BE2C (cell line): ENCODE results near the gene D2HGDH.

Source experiments
- DNase-seq: peaks from one replicate; pipeline ENCODE4 v3.0.0-alpha.2; 2020
- H3K27me3 ChIP-seq: fragments of 250-450 bp; sonication (Bioruptor Pico); 2 replicates; pipeline ENCODE4 v1.5.1; 2020; ENCODE audit warnings: mild to moderate bottlenecking
- H3K36me3 ChIP-seq: fragments of 250-450 bp; sonication (Bioruptor Pico); 2 replicates; pipeline ENCODE4 v1.5.1; 2020; ENCODE audit warnings: mild to moderate bottlenecking
- H3K4me1 ChIP-seq: fragments of 250-450 bp; sonication (Bioruptor Pico); 2 replicates; pipeline ENCODE4 v1.5.1; 2020
- H3K4me3 ChIP-seq: 2 replicates; pipeline ENCODE4 v1.5.1; 2011; ENCODE audit warnings: low read depth, low read length
- H3K9me3 ChIP-seq: fragments of 250-450 bp; sonication (Bioruptor Pico); 2 replicates; pipeline ENCODE4 v1.5.1; 2020
- TF ChIP-seq, protein P1 (sequence below): IDR thresholded peaks from 2 replicates; pipeline ENCODE4 v1.5.1; 2012; ENCODE audit warnings: mild to moderate bottlenecking, low read depth, low read length

Gene D2HGDH

DNA sequence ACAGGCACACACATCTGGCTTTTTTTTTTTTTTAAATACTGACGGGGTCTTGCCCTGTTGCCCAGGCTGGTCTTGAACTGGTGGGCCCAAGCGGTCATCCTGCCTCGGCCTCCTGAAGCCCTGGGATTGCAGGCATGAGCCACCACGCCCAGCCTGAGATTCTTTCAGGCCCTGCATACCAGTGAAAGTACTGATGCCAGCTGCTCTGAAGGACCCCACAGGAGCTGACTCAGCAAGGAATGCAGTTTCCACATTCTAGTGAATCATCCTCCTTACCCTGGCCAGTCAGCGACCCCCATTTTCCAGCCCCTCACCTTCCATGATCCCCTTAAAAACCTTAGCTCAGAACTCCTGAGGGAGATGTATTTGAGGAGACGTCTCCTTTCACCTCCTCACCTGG, 42.0 kb upstream of the D2HGDH start:
- Histone ChIP-seq H3K4me3 (no peak overlapping the region), H3K4me1 (no peaks in the 10 kb centered on the region; the same call in 1 of the 2 replicates), H3K27me3 (no peaks in the 10 kb centered on the region), H3K9me3 (no peaks in the 10 kb centered on the region), H3K36me3 (peaks cover 42% of the 10 kb centered on the region)
- DNase-seq: no peak
- TF ChIP-seq, protein P1, sequence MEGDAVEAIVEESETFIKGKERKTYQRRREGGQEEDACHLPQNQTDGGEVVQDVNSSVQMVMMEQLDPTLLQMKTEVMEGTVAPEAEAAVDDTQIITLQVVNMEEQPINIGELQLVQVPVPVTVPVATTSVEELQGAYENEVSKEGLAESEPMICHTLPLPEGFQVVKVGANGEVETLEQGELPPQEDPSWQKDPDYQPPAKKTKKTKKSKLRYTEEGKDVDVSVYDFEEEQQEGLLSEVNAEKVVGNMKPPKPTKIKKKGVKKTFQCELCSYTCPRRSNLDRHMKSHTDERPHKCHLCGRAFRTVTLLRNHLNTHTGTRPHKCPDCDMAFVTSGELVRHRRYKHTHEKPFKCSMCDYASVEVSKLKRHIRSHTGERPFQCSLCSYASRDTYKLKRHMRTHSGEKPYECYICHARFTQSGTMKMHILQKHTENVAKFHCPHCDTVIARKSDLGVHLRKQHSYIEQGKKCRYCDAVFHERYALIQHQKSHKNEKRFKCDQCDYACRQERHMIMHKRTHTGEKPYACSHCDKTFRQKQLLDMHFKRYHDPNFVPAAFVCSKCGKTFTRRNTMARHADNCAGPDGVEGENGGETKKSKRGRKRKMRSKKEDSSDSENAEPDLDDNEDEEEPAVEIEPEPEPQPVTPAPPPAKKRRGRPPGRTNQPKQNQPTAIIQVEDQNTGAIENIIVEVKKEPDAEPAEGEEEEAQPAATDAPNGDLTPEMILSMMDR: no peak

DNA sequence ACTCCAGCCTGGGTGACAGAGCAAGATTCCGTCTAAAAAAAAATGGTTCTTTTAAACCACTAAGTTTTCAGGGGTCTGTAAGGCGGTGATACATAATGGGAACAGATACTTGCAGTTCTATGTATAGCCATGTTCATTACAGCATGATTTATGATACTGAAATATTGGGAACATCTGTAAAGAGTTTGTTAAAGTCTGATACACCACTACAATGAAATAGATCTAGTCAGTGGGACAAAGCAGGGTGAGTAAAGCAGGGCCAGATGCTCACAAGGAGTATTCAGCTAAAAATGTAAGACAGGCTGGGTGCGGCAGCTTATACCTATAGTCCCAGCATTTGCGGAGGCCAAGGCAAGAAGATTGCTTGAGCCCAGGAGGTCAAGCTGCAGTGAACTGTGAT, 38.8 kb upstream of the D2HGDH start:
- no peaks in the 10 kb centered on the region for H3K4me1 ChIP-seq
- H3K4me3 ChIP-seq: no peak overlapping the region
- H3K27me3 ChIP-seq: no peaks in the 10 kb centered on the region
- no peak for DNase-seq
- TF ChIP-seq, protein P1: no peak
- H3K36me3 ChIP-seq: peaks cover 30% of the 10 kb centered on the region
- H3K9me3 ChIP-seq: no peaks in the 10 kb centered on the region

DNA sequence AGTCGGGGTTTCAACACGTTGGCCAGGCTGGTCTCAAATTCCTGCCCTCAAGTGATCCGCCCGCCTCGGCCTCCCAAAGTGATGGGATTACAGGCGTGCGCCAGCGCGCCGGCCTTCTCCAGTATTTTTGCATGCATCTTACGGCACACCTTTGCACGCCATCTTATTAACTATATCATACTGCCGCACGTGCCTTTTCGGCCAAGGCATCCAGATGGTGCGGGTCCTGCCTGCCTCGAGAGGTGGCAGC, 33.4 kb upstream of the D2HGDH start:
- Histone ChIP-seq H3K36me3 (peaks cover 10% of the 10 kb centered on the region), H3K9me3 (no peaks in the 10 kb centered on the region), H3K27me3 (no peaks in the 10 kb centered on the region), H3K4me1 (no peaks in the 10 kb centered on the region; the same call in 1 of the 2 replicates), H3K4me3 (peak overlapping the region; percentile 75)
- TF ChIP-seq, protein P1: peak; percentile 43
- no peak for DNase-seq

DNA sequence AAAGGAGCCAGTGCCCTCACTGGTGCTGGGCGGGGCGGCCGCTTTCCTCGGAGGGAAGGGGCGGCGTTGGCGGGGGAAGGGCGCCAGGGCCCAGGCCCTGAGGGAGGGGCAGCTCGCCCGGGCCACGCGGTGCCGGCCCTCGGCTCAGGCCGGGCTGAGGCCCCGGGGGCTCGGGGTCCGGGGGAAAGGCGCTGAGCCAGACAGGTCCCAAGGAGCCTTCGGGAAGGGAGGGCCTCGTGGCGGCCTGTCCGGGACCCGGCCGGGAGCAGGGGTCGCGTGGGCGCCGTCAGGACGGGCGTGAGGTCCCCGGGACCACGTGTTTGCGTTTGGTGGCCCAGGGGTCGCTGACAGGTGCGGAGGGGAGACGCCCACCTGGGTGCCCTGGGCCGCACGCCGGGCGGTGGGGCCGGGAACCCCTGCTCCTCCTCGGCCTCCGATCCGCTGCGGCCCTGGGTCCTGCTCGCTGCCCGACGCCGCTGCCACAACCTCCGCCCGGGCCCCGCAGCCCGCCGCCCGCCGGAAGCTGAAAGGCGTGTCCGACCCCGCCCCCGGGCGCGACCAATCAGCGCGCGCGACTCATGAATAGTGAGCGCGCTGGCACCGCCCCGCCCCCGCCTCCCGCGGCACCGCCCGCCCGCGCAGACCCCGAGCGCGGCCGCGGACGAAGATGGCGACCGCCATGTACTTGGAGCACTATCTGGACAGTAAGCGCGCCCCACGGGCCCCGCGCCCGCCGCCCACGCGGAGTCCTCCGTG, 32.9 kb upstream of the D2HGDH start, which contains the start of gene ING5:
Gene ING5, plus strand, starts transcription at position 641 of the 756 bp plus-strand sequence. Its CDS starts 27 bp downstream, at position 668.
- H3K4me3 ChIP-seq: peak within 1 kb of the TSS; percentile 76
- TF ChIP-seq, protein P1: no peak
- H3K27me3 ChIP-seq: no peaks in the 10 kb centered on the region
- H3K9me3 ChIP-seq: no peaks in the 10 kb centered on the region
- DNase-seq: peak; percentile 99
- no peaks in the 10 kb centered on the region; the same call in 1 of the 2 replicates for H3K4me1 ChIP-seq
- peaks cover 15% of the 10 kb centered on the region for H3K36me3 ChIP-seq

DNA sequence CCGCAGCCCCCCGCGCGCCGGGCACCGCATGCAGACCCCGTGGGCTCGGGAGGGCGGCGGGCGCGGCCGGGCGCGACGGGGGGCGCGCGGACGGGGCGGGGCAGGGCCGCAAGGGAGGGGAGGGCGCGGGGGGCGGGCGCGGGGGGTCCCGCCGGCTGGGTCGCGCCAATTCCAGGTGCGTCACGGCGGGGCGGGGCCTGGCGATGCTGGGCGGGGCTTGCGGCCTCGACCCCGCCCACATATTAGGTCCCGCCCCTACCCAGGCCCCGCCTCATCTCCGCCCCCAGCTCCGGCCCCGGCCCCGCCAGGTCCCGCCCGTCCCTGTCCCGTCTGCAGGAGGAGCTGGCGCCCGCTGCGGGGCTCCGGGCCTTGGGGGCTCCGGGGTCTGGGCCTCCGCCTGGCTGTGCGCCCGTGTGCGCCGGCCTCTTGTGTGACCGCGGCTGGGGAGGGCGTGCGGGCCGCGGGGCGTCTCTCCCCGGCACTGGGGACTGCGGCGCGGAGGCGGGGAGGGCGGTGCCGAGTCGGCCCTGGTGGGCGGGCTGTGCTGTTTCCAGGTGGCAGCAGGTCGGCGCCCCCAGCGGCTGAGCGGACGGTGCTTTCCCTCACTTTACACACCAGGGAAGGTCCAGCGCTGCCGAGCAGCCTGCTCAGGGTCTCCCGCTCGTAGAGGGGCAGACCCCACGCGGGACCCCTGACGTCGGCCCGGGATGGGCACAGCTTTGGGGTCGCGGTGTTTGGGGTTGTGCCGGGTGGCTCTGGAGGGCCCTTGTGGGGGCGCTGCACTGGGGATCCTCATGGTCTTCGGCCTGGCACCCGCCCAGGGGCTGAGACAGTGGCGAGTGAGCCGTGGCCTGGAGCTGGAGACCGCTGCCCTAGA, 32.0 kb upstream of the D2HGDH start:
- TF ChIP-seq, protein P1: peak; percentile 53
- no peaks in the 10 kb centered on the region for H3K9me3 ChIP-seq
- peak overlapping the region; percentile 76 for H3K4me3 ChIP-seq
- no peaks in the 10 kb centered on the region; the same call in 1 of the 2 replicates for H3K4me1 ChIP-seq
- DNase-seq: peak; percentile 92
- H3K36me3 ChIP-seq: peaks cover 23% of the 10 kb centered on the region
- no peaks in the 10 kb centered on the region for H3K27me3 ChIP-seq
